Stimulated activated CD4-positive, alpha-beta T cell treated with anti-CD3 and anti-CD28 coated beads, Interleukin-2, amount 100 ng/mL, for 48 hours (primary cell): ENCODE measurements around the gene TP53BP2.
"Not testable (repeated sequence)": the region's sequence is repeated elsewhere in the genome, so short reads cannot be mapped to it uniquely, and the experiment has no call there.

Experiments used
- DNase-seq, 2 donors: peaks; one replicate each; pipeline ENCODE4 v3.0.0-alpha.2; 2020

TP53BP2 gene

GRCh38 chr1:223853748-223854147, 8.0 kb upstream of the TP53BP2 start:
- DNase-seq, result no peak

- DNase-seq, result no peak
These were observed 7.5 kb upstream of the TP53BP2 start for GRCh38 chr1:223853275-223853674.

DNA sequence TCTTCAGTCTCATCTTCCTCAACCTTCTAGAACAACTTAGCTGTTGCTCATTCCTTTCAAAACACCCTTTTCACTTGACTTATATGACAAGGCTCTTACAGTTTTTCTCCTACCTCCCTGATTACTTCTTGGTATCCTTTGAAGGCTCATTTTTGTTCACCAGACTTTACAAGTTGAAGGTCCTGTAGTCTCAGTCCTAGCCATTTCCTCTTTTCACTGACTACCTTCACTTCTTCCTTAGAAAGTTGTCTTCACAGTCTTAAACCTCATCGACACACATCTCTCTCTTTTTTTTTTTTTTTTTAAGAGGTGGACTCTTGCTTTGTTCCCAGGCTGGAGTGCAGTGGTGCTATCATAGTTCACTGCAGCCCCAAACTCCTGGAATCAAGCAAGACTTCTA, 6.6 kb upstream of the TP53BP2 start:
- DNase-seq, result no peak

DNA sequence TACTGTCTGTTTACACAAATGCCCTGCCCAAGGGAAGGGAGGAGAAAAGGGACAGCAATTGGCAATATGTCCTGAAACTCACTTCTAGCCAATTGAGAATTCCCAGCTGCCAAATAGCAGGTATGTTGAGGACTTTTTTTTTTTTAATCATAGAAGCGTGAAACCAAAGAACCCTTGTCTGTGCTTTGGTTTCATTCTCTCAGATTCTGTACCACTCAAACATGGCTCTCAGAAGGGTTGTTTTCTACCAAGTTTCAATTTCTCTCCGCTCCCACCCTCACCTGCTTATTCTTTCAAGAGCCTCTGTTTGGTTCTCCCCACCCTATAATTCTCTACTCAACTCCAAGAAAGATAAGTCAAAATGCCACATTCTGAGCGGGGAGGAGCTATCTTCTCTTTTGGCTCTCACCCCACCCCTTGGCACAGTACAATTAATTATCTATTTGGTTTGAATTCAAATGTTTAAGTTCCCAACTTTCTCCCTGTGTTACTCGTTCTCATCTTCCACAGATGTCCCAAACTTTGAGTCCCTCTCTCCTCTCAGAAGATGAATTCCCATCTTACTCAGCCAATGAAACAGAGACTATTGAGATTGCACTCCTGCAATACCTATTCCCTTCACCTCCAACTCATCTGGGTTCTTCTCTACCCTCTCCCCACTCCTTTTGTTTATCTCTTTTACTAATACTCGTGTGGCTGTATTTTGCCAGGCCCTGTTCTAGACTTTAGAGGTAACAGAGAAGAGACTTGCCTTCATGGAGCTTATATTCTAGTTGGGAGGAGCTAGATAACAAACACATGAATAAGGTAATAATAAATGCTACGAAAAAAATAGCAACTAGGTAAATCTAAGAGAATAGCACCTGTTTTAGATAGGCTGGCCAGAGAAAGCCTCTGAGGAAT, 3.9 kb upstream of the TP53BP2 start:
- DNase-seq, result no peak

GRCh38 chr1:223848536-223848935, 2.8 kb upstream of the TP53BP2 start:
- no peak for DNase-seq

DNA sequence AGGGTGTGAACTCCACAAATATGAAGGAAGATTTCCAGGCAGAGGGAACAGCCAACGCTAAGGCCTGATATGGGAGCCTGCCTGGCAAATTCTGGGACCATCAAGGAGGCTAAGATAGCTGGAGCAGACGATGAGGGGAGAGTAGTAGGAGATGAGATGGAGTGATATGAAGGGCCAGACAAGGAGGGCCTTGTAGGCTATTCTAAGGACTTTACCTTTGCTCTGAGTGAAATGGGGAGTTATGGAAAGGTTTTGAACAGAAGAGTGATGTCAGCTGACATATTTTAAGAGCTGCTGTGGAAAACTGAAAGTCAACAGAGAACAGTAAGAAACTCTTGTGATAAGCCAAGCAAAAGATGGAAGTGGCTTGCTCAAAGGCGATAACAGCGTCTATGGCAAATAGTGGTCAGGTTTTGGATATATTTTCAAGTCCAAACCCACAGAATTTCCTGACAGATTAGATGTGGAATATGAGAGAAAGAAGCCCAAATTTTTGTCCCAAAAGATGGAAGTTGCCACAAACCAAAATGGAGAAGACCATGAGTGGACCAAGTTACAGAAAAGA, 2.1 kb upstream of the TP53BP2 start:
- no peak for DNase-seq

- peak; percentile 33 to 43 for DNase-seq
These were observed 524 bp downstream of the TP53BP2 start for GRCh38 chr1:223845037-223845809.

- DNase-seq, result peak; percentile 48 to 59
These were observed 1.0 kb downstream of the TP53BP2 start for GRCh38 chr1:223844787-223845036.

DNA sequence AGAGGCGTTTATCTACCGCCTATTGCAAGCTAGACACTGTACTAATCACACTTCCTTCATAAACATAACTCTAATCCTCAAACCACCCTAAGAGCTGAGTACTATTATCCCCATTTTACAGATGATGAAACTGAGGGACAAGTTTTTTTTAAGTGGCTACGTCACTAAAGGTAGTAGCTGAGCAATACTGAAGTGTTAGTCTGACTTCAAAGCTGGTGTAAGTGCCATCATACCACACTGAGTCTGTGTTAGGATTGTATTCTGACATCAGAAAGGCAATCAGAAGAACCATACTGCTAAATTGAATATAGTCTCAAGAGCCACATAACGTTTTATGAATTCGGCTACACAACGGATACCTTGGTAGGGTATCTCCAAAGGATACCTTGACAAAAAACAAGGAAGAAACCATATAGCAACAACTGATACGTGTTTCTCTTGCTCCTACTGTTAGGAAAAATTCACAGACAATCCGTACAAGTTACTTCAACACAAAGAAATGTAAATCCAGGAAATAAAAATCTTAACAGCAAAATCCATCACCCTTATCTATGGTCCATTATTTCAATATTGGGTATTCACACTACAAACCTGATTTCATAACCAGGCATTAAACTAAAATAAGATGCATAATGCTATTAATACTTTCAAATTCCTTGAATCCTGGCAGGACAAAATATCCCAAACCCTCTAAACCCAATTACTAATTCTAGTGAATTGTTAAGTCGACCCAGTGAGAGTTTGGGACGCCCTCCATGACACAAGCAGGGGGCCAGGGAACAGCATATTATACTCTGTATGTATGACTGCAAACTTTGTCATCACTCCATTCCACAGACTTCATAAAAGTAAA, 1.6 kb downstream of the TP53BP2 start:
- no peak for DNase-seq

- no peak for DNase-seq
These were observed 3.0 kb downstream of the TP53BP2 start for GRCh38 chr1:223842784-223843183.

- DNase-seq, result not testable (repeated sequence)
These were observed 3.6 kb downstream of the TP53BP2 start for GRCh38 chr1:223841977-223842623.

- no peak for DNase-seq
These were observed 5.5 kb downstream of the TP53BP2 start for GRCh38 chr1:223840254-223840653.

DNA sequence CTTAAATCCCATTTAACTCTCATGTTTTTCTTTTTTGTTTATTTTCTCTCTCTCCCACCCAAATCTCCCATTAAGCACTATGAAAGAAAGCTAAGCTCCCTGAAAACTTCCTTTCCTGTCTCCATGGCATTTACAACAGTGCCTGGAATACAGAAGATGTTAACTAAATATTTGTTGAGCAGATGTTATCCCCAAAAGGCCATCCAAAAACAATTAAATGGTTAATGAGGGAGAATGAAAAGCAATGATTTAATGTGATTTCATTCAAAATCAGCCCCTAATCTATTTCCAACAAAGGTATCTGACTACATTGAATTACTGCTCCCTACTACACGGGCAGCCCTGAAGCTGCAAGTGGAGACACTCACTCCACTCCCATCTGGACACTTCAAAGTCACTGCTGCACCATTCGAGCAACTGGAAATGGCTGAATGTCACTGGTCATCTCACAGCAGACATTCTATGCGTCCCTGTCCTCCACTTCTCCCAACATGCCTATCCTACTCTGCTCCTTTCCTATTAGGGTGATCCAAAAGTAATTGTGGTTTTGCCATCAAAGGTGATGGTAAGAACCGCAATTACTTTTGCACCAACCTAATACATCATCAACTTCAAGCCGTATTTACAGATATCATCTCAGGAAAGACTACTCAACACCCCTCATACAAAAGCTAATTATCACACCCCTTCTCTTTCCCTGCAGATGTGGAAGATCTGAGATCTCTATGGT, 7.5 kb downstream of the TP53BP2 start:
- DNase-seq, result no peak

DNA sequence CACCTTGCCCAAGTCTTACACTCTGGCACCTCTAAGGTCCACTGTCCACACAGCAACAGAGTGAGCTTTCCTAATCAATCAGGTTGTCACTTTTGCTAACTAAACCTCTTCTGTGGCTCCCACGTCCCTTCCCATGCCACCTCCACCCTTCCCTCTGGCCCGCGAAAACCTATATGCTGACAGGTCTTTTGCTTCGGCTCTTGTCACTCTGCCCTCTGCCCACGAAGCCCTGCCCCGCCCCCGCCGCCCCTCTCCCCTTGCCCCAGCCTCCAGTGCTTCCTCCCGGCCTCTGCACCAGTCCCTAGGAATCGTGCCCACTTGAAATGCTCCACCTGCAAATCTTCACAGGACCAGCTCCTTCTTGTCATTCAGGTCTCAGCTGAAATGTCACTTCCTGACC, 8.1 kb downstream of the TP53BP2 start:
- no peak for DNase-seq

GRCh38 chr1:223837206-223837605, 8.5 kb downstream of the TP53BP2 start:
- no peak for DNase-seq

DNA sequence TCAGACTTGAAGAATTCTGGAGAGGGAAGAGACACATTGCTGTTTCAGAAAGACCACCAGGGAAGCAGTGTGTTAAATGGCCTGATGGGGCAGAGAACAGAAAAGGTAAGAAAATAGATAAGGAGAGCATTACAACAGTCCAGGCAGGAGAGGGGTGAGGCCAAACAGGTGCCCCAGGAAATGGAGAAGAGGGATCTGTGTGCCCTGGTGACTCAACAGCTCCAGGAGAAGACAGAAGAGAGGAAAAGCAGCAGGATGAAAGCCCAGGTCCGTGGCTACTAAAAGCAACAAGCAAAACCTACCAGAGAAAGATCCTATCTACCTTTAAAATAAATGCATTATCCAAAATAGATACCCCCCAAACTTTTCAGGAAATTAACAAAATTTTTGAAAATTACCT, 9.2 kb downstream of the TP53BP2 start:
- DNase-seq, result no peak

- no peak for DNase-seq
These were observed 10.0 kb downstream of the TP53BP2 start for GRCh38 chr1:223835754-223836153.

DNA sequence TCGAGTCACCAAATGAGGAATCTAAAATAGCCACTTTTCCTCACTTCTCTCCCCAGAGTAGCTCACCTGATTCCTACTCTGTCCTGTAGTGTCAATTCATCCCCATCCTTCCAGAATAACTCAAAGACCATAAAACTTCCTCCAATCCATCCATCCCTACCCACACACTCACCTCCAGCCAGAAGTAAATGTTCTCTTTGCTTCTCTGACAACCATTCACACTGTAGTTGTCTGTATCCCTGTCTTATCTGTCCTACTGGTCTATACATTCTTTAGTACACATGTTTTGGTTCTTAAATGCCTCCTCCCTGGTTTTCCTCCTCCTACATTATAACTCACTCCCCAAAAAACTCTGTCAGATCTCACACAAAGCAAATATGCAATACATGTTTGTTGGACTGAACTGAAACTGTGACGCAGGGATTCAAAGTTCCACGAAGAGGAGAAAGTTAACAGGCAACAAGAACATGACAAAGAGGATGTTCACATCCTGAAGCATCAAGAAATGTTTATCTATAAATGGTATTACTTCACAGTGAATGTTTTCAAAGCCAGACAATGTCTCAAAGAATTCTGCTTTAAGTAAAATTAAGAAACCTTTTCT, 11.0 kb downstream of the TP53BP2 start:
- DNase-seq, result no peak

DNA sequence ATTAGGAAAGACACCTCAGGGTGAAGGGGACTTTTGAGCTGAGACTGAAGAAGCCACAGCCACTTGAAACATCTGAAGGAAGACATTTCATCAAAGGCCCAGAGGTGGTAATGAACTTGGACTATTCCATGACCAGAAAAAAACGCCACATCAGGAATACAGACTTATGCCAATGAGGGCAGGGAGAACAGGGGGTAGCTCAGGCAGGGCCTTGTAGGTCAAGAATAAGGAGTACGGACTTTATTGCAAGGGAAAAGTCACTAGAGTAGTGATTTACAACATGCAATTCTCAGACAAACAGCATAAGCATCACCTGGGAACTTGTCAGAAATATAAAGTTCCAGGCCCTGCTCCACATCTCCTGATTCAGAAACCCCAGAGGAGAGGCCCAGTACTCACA, 11.8 kb downstream of the TP53BP2 start:
- DNase-seq, result no peak

DNA sequence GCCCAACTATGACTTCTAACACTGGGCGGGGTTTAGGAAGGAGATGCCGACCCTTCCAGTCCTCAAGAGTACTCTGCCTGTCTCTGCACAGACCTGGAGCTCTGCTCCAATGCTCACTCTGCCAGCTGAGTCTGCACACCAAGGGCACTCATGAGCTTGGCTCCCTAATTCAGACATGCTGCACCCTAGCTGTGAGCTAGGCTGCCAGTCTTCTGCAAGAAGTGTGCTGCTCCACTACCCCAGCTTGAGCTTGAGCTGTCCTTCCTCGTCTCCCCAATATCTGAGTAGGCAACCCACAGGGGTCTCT, 13.2 kb downstream of the TP53BP2 start:
- no peak for DNase-seq

DNA sequence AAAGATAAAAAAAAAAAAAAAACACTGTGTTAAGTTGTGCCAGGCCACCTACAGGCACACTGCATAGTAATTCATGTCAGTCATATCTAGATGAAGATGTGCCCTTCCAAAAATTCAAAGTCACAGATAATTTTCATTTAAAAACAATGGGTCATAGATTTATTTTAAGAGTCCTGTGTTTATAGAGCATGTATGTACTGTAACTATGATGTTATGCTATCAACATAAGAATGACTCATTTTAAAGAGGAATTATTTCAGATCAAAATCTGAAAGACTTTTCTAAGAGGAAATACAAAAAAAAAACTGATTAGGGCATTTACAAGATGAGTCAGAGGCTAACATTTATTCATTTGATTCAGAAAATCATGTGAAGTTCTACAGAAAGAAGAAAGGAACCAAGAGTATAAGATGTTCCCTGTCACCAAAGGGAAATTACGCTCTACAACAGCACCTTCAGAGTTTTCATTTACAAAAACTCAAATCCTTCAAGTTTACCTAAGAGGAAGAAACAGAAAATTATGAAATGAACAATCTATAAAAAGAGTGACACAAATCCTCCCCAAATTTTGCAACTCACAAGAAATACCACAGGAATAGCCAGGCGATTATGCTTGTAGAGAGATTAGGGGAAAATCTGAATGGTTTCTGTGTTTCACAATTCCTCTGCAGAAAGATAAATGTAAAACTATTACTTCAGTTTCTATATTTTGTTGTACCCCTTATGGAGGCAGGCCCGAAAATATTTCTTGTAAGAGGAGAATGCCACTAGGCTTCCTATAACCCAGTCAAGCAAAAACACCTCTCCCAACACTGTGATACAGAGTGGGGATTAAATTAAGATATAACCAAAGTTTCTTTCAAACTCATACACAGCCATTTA, 13.8 kb downstream of the TP53BP2 start:
- DNase-seq, result no peak
